Measurements from ENCODE around the gene UBAP1.

DNA sequence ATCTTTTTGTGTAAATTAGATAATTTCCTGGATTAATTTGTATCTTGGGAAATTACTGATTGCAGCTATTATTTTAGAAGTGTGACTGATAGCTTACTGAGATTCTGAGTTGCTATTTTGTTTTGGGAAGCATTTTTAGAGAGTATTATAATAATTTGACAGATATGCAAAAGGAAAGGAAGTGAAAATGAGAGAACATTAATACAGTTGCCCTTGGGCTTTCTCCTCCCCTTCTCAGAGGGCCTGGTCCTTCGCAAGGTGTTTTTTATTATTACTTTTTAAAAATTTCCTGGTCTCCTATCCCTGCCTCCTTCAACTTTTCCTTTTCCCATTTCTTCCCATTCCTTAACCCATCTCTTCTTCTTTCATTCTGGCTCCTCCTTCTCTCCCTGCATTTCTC lies 32.6 kb downstream of the UBAP1 start:
- TF ChIP-seq, protein P1, sequence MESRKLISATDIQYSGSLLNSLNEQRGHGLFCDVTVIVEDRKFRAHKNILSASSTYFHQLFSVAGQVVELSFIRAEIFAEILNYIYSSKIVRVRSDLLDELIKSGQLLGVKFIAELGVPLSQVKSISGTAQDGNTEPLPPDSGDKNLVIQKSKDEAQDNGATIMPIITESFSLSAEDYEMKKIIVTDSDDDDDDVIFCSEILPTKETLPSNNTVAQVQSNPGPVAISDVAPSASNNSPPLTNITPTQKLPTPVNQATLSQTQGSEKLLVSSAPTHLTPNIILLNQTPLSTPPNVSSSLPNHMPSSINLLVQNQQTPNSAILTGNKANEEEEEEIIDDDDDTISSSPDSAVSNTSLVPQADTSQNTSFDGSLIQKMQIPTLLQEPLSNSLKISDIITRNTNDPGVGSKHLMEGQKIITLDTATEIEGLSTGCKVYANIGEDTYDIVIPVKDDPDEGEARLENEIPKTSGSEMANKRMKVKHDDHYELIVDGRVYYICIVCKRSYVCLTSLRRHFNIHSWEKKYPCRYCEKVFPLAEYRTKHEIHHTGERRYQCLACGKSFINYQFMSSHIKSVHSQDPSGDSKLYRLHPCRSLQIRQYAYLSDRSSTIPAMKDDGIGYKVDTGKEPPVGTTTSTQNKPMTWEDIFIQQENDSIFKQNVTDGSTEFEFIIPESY (IDR thresholded peaks at IDR 0.05; ENCODE audit: extremely low read depth, insufficient replicate concordance, low read length): no peak
- no peak for TF ChIP-seq POLR2A (IDR thresholded peaks at IDR 0.05; ENCODE audit: borderline replicate concordance, extremely low read depth, insufficient read depth, insufficient read length)
- TF ChIP-seq, protein P2, sequence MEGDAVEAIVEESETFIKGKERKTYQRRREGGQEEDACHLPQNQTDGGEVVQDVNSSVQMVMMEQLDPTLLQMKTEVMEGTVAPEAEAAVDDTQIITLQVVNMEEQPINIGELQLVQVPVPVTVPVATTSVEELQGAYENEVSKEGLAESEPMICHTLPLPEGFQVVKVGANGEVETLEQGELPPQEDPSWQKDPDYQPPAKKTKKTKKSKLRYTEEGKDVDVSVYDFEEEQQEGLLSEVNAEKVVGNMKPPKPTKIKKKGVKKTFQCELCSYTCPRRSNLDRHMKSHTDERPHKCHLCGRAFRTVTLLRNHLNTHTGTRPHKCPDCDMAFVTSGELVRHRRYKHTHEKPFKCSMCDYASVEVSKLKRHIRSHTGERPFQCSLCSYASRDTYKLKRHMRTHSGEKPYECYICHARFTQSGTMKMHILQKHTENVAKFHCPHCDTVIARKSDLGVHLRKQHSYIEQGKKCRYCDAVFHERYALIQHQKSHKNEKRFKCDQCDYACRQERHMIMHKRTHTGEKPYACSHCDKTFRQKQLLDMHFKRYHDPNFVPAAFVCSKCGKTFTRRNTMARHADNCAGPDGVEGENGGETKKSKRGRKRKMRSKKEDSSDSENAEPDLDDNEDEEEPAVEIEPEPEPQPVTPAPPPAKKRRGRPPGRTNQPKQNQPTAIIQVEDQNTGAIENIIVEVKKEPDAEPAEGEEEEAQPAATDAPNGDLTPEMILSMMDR (IDR thresholded peaks at IDR 0.05 in 2 of 3, conservative IDR thresholded peaks at IDR 0.05 in 1 of 3; ENCODE audit: borderline replicate concordance in 1 of 3, insufficient read depth in 1 of 3, low read depth in 2 of 3, low read length in 2 of 3): no peak
- TF ChIP-seq POLR2AphosphoS5 (IDR thresholded peaks at IDR 0.05; ENCODE audit: low read depth, low read length): no peak
- TF ChIP-seq SIN3A (IDR thresholded peaks at IDR 0.05; ENCODE audit: low read depth): no peak
- TF ChIP-seq, protein P3, sequence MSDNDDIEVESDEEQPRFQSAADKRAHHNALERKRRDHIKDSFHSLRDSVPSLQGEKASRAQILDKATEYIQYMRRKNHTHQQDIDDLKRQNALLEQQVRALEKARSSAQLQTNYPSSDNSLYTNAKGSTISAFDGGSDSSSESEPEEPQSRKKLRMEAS (IDR thresholded peaks at IDR 0.05): no peak
- no peak for TF ChIP-seq EZH2phosphoT487 (IDR thresholded peaks at IDR 0.05; ENCODE audit: borderline replicate concordance)
- no peak for TF ChIP-seq RAD21 (IDR thresholded peaks at IDR 0.05; ENCODE audit: low read depth)
- TF ChIP-seq TCF7L2 (IDR thresholded peaks at IDR 0.05; ENCODE audit: borderline replicate concordance, extremely low read depth, insufficient read depth, insufficient read length): no peak
- TF ChIP-seq SRF (IDR thresholded peaks at IDR 0.05; ENCODE audit: low read depth): no peak
- TF ChIP-seq ZNF274 (IDR thresholded peaks at IDR 0.05; ENCODE audit: low read depth, low read length): no peak
- no peak for TF ChIP-seq ZFX (IDR thresholded peaks at IDR 0.05)
- TF ChIP-seq, protein P4, sequence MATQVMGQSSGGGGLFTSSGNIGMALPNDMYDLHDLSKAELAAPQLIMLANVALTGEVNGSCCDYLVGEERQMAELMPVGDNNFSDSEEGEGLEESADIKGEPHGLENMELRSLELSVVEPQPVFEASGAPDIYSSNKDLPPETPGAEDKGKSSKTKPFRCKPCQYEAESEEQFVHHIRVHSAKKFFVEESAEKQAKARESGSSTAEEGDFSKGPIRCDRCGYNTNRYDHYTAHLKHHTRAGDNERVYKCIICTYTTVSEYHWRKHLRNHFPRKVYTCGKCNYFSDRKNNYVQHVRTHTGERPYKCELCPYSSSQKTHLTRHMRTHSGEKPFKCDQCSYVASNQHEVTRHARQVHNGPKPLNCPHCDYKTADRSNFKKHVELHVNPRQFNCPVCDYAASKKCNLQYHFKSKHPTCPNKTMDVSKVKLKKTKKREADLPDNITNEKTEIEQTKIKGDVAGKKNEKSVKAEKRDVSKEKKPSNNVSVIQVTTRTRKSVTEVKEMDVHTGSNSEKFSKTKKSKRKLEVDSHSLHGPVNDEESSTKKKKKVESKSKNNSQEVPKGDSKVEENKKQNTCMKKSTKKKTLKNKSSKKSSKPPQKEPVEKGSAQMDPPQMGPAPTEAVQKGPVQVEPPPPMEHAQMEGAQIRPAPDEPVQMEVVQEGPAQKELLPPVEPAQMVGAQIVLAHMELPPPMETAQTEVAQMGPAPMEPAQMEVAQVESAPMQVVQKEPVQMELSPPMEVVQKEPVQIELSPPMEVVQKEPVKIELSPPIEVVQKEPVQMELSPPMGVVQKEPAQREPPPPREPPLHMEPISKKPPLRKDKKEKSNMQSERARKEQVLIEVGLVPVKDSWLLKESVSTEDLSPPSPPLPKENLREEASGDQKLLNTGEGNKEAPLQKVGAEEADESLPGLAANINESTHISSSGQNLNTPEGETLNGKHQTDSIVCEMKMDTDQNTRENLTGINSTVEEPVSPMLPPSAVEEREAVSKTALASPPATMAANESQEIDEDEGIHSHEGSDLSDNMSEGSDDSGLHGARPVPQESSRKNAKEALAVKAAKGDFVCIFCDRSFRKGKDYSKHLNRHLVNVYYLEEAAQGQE (IDR thresholded peaks at IDR 0.05; ENCODE audit: low read depth): no peak

Measured in HCT116 (cell line).